HG03442 (cell line): ENCODE results near the gene MSX1.

Experiments used
- ATAC-seq: cut with Tn5 transposase; IDR thresholded peaks from one replicate; pipeline ENCODE4 v1.9.1; 2021; ENCODE audit warnings: mild to moderate bottlenecking, moderate library complexity; ENCODE audit not compliant: unreplicated experiment

Gene MSX1

DNA sequence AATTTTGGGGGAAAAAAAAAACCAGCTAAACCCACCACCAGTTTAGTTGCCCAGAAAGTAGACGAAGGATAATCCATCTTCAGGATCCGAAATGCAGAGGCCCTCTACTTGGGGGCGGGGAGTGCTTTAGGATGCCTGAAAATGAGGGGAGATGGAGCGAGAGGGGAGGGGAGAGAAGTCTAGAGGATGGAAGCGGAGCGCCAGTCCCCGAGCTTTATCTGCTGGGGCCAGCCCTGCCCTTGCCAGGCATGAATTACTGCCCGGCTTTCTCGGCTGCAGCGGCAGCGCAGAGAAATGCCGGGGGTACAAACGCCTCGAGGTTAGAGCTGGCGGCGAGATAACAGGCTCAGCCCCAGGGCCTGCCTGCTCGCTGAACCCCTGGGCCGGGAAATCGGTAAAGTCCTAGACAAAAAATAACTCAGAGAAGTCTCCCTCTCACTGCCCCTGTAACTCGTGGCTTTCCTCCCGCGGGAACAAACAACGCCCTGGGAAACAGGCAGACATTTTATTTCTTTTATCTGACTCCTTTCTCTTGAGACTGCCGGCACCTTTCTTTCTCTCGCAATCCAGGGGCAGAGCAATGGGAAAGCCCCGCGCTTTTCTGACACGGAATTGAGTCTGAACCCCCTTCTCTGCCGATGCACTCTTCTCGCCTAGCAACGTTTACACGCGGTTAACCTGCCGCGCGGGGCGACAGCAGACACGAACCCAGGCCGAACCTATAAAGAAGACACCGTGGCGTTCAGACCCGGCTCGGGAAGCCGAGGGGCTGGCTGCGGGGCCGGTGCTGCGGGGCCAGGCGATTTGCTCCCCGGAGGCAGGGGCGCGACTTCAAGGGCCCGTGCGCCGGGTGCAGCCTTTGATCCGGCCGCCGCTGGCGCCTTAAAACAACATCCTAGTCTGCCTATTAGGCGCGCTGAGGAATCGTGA is 3.1 kb upstream of the MSX1 start:
- ATAC-seq, result no peak

DNA sequence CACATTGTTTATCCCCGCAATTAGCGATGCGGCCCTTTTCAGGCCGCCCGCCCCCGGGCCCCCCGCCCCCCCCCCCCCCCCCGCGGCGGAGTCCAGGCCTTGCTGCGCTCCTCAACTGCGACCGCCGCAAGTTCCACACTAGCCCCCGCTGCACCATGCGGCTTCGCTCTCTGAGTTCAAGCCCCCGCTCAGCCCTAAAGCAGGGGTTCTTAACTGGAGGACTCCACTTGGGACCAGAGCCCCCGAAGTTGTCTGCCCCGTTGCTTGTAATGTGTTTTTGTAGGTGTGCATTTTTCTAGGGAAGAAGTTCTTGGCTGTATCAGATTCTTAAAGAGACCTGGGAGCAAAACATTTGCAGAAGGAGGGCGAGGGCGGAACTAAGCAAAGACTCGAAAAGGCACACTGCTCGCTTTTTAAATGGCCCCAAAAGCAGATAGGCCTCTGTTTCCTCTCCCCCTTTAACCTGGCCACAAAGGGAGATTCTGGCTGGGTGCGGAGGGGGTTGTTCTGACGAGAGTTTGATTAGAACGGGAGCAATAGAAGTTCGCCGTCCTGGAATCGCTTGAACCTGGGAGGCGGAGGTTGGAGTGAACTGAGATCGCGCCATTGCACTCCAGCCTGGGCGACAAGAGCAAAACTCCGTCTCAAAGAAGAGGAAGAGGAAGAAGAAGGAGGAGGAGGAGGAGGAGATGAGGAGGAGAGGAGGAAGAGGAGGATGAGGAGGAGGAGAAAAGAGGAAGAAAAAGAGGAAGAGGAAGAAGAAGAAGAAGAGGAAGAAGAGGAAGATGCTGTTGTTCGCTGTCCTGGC is 2.3 kb upstream of the MSX1 start:
- no peak for ATAC-seq

DNA sequence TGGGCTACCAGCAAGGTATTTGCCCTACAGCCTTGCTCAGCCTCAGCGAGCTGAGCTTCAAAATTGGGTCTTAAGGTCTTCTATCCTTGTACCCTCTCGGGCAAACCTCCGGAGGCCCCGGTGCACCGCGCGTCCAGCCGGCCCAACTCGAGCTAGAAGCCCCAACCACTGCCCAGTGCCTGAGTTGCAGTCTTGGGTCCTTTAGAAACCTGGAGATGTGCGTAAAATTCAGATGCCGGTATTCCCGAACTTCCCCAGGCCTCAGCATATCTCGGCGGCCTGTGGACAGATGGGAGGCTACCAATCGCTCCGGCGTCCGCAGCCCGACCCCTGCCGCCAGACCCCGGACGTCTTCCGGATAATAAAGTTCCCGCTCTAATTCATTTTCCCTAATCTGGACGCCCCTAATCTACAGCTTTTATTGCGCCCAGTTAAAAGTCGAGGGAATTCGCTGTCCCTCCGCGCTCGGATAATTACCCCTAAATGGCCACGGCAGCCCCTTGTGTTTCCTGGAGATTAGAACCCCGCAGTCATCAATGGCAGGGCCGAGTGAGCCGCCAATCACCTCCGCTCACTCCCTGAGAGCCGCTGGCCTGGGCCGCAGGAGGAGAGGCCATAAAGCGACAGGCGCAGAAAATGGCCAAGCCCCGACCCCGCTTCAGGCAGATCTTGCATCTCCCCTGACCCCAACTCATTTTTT is 1.5 kb upstream of the MSX1 start:
- no peak for ATAC-seq

DNA sequence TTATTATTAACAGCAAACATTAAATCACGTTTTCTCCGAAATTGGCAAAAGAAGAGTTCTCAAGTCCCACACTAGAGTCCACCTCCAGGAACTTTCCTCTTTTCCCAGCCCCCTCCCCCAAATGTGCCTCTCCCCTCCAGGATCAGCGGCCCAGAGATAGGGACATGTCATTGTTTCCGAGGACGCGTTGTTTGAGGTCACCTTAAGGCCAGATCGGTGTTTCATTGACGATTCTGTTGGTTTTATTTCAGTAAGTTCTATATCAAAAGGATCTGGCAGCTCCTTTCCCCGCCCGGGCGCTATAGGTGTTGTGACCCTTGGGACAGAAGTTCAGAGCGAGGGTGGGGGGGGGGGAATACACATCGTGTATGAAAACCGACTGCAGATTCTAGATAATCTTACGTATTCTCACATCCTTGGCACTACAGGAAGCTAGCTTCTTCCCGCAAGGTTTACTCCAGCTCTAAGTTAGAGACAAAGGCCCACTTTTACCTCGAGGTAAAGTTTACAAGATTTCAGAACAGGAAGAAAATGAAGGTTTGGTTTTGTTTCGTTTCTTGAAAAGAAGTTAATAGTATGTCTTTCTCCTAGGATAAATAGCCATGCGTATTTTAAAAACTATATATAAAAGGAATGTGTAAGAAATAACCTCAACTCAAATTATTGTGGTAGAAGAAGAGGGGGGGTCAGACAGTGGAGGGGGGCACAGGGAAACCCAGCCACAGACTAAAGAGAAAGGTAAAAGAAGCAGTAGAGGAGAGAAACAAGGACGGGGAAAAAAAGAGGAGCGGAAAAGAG is 739 bp upstream of the MSX1 start:
- no peak for ATAC-seq

DNA sequence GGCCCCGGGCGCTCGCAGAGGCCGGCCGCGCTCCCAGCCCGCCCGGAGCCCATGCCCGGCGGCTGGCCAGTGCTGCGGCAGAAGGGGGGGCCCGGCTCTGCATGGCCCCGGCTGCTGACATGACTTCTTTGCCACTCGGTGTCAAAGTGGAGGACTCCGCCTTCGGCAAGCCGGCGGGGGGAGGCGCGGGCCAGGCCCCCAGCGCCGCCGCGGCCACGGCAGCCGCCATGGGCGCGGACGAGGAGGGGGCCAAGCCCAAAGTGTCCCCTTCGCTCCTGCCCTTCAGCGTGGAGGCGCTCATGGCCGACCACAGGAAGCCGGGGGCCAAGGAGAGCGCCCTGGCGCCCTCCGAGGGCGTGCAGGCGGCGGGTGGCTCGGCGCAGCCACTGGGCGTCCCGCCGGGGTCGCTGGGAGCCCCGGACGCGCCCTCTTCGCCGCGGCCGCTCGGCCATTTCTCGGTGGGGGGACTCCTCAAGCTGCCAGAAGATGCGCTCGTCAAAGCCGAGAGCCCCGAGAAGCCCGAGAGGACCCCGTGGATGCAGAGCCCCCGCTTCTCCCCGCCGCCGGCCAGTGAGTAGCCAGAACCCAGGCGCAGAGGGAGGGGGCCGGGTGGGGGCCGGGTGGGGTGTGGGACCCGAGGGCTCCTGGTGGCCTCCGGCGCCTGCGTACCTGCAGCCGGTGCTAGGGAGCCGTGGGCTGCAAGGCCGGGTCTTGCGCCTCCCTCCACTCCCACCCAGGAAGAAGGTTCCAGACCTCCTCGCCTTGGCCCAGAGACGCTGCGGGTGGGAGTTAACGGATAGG is 534 bp downstream of the MSX1 start:
- ATAC-seq, result peak; percentile 21

DNA sequence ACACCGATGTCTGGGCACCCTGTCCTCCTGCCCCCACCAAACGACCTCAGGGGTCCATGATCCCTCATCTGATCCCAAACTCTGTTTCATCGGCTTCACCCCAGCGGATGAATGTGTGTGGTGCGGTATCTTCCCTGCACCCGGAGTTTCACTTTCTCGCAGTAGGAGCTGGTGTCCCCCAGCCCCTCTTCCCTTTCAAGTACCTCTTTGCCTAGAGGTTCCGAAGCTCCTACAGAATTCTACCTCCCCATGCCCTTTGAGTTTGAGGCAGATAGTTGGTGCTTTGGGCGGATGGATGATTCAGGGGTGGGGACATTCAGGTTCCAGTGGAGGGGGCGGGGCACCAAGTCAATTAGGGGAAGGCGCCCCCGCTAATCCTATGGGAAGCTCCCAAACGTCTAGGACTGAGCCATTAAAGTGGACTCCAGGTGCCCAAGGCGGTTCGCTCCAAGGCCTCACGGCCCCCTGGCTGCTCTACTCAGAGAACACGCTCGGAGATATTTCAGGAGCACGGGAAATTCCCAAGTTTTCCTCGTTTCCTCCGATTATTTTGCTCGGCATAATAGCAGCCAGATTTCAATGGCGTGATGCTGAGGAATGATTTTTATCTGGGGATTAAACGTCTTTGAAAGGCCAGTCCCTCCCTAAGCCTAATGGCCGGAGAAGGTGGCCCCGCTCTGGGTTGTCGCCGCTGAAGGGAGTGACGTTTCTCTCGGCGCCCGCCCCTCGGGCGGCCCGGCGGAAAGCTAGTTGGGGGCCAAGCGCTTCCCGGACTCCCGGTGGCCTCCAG is 1.3 kb downstream of the MSX1 start:
- no peak for ATAC-seq

DNA sequence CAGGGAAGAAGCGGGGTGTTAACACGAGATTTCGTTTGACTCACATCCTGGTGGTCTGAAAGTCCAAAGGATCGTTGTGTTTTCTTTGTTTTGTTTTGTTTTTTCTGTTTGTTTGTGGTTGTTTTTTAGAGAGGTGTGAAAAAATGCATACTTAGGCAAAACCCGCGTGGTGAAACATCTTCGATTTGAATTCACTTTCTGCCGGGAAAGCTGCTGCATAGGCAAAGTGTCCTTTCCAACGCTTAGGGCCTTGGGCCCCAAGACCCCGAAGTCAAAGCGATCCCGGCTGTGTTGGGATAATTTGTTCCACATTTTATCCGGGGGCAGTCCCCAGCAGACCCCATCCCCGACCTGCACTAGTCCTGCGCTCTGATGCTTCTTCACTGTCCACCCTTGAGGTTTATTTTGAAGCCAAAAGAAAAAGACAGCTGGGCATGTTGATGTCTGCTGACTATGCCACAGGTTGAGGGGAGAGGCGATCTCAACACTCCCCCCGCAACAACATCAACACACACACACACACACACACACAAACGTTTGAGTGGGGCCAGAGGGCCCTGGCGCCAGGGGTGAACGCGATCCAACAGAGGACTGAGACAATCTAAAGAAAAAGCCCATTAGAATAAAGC is 2.0 kb downstream of the MSX1 start:
- no peak for ATAC-seq

DNA sequence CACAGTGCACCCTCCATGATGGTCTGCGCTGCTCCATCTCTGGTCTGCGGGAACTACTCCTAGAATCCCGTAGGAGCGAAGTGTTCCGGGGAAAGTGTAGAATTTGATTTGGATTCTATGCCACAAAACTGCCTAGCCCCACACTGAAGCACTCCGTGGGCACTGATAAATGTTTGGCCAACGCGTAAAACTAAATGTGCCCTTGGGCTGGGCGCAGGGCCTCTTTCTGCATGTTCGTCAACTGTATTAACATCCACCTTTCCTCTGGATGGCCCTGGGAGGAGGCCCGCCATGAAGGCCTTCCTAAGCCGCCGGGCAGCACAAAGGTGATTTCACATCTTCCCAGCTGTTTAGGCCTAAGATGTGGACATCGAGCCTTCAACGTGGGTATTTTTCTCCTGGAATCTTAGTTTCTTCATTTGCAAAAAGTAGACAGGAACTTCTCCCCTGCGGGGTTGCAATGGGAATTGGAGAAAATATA is 2.6 kb downstream of the MSX1 start:
- no peak for ATAC-seq

DNA sequence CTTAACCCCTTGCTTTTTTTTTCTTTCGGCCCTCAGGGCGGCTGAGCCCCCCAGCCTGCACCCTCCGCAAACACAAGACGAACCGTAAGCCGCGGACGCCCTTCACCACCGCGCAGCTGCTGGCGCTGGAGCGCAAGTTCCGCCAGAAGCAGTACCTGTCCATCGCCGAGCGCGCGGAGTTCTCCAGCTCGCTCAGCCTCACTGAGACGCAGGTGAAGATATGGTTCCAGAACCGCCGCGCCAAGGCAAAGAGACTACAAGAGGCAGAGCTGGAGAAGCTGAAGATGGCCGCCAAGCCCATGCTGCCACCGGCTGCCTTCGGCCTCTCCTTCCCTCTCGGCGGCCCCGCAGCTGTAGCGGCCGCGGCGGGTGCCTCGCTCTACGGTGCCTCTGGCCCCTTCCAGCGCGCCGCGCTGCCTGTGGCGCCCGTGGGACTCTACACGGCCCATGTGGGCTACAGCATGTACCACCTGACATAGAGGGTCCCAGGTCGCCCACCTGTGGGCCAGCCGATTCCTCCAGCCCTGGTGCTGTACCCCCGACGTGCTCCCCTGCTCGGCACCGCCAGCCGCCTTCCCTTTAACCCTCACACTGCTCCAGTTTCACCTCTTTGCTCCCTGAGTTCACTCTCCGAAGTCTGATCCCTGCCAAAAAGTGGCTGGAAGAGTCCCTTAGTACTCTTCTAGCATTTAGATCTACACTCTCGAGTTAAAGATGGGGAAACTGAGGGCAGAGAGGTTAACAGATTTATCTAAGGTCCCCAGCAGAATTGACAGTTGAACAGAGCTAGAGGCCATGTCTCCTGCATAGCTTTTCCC is 3.4 kb downstream of the MSX1 start:
- ATAC-seq, result no peak

DNA sequence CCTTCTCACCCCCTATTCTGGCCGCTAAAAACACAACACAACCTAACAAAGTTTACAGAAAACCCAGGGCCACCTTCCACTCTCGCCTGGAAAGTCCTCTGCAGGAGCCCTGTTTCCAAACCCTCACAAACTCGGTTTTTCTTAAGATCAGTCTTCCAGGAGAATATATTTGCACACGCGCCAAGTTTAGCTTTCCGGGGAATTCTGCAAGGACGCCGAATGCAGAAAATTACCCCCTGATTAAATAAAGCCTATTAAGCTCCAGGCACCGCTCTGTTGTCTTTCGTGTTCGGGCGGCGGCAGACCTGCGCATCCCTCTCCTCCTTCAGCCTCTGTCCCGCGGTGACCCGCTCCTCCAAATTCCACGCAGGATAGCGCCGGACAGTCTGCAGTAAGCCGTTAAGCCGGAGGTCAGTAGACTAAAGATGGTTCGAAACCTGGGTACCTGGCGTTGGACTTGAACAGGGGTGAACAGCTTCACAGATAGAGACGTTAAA is 5.0 kb downstream of the MSX1 start:
- no peak for ATAC-seq

DNA sequence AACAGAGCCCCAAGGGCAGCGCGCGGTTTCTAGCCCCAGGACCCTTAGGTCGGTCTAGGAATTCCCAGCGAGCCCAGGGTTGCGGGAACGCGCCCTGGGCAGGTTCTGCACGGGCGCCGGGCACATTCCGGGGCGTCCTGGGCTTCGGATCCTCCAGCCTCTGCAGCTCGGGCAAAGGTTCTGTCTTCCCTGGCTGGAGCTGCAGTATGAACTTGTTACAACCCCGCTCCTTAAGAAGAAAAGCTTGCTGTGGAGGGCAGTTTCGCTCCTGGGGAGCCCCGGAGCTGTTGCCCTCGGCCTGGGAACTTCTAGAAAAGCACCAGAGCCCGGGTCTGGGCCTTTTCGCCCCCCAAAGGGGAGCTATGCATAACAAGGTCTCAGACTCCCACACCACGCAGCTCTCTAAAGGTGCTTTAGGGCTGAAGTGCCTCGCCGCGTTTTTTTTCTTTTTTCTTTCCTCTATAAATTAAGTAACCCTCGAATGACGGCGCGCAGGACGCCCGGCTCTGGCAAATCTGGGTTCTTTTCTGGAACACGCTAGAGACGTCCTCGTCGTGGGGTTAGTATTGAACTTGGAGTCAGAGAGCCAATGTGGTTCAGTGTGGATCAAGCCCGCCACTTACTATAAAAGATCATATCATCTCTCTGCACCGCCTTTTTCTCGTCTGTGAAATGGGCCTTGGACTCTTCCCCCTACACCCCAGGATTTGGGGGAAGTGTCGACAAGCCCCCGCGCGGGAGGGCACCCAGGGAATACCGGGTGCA is 5.7 kb downstream of the MSX1 start:
- no peak for ATAC-seq

DNA sequence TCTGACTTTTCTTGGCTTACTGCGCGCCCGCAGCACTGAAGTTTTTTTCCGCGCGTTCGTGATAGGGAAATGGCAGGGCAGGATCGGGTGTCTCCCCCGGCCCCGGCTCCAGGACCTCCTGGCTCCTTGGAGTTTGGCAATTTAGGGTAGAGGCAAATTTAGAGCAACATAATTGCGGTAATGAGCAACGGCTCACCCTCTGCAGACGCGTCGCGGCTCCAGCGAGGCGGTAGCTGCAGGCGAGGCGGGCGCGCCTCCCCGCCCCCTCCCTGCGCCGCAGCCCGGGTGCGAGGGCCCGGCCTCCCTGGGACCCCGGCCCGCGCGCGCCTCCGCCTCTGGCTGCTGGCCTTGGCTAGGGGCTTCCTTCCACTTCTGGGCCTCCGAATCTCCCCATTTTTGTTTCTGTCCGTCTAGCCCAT is 6.2 kb downstream of the MSX1 start:
- ATAC-seq, result no peak

DNA sequence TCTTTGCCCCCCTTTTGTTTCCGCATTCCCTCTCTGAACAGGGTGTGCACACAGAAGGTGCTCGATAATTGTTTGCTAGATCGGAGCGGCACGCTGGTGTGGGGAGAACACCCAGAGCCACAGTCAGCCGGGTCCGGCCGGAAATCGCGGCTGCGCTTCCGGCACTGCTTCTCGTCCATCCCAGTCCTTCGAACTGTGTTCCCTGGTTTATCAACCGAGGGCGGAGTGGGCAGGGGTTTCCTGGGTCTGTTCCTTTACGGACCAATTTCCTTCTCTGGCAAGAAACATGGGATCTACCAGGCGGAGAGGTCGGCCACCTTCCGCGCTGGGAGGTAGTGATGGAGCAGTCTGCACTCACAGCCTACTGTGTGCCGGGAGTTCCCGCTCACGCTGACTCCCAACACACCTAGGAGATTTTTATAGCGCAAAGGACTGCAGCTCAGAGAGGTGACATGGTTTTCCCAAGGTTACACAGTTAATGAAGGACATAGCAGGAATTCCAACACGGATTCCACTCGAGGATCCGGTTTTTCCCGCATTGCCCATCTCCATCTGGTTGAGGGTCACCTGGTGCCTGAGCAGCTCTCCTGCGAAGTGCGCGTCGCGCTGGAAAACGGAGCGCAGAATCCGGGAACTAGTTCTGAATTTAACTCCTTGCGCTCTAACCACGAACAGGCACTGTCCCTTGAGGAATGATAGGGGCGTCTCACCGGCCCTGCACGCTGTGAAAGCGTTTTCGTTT is 6.8 kb downstream of the MSX1 start:
- ATAC-seq, result no peak

DNA sequence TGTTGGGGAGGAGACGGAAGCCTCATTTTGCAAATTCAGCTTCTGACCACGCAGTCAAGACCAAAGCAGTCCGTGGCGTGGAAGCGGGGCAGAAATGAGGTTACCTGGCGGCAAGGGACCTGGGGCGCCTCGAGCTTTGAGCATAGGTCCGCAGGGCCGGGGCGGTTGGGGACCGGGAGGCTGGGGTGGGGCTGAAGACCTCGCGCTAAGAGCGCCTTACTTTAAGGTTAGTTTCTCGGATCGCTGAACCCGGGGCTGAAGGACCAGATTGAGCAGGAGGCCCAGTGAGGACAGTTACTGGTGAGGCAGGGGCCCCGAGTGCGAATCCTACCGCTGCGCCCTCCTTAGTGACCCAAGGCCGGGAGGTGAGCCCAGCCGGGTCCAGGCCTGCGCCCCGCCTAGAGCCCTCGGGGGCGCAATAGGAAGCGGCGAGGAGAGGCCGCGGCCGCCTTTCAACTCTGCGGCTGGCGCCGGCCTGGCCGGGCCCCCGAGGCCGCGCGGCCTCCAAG is 7.5 kb downstream of the MSX1 start:
- ATAC-seq, result no peak

DNA sequence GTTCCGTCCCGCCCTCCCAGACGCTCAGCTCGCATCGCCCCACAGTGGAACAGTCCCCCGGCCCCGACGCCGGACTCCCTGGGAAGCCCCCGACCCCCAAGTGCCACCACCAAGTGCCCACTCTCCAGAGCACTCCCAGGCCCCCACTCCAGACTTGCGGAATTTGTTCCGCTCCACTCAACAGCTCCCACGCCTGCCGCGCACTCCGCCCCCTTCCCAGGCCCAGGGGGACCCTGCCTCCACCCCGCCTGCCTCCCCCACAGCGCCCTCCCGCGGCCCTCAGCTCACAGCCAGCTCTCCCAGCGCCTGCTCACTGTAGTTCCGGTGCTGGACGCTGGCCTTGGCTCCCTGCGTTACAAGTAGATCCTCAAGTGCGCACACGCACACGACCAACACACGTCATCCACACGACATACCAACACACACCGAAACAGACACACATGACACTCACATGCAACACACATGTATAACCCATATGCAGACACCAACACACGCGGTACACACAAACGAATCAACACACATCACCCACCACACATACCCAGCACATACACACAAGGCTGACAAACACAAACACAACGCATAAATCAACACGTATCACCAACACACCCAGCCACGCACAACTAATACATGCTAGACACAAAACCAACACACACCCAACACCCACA is 8.0 kb downstream of the MSX1 start:
- no peak for ATAC-seq
